Smooth muscle cell of the pulmonary artery (primary cell): ENCODE data around the gene LLGL1. TPM values are rescaled to one million over a fixed set of nuclear protein-coding genes. Genes with fewer than 3 reads are reported as not detected.

Experiments
- total RNA-seq: library from RNA; depleted of rRNA; stranded (reverse); fragments of >200 nt; gene quantifications from 2 replicates; pipeline ENCODE4 v1.2.3, GENCODE V29; 2014

LLGL1 gene
- total RNA-seq = 41.2 and 49.5 TPM in 2 replicates

DNA sequence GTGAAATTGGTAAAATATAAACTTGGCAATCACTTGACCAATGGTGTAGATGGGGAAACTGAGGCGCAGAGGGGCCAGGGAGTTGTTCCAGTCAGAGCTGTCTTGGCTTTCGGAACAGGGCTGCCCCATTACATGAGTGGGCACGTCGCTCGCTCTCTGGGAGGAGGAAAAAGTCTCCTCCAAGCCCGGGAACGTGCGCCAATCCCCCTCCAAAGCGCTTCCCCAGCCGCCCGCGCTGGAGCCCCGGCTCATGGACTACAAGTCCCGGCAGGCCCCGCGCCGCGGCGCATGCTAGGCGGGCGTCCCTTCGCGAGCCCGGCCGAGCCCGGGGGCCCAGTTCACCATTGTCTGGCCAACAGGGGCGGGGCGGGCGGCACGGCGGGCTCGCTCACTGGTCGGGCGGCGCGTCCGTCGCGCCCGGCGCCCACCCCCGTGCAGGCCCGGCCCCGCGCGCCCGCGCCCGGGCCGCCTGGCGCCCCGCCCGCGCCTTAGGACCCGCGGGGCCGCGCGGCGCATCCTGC lies at the start of gene LLGL1:
TSS of gene LLGL1 (plus strand) at position 515 of the 521 bp plus-strand sequence. CDS start 48 bp downstream, outside the sequence.

DNA sequence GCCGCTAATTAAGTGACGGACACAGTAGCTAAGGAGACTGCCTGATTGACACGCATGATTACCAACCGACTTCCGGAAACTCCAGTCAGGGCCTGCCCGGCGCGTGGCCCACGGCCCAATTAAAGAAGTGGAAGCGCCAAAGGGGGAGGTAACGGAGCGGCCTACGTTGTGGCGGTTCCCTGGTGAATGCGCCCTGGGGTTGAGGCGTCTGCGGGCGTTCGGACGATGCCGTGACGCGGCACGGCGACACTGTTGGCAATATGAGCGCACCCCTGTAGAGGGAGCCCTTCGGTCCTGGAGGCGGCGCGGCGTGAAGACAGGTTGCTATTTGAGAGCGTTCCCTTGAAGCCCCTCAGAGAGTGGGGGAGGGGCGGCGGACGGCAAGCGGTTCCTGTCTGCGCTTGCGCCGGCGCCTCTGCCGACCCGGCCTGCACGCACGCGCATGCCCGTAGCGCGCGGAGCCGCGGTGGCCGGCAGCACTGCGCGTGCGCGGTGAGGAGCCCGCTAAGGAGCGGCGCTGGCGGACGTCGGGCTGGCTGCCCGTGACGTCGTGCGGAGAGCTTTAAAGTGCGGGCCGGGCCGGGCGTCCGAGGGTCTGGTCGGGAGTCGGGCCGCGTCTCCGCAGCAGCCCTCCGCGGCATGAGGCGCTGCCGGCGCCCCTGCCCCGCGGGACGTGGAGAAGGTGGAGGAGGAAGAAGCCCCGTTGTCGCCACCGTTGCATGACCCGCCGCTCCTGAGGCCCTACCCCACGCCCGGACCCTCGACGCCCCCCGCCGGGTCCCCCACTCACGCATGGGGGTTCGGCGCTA lies 41.9 kb upstream of the LLGL1 start, which contains the start of gene ALKBH5:
TSS of gene ALKBH5 (plus strand) at position 495 of the 809 bp plus-strand sequence. CDS start 416 bp downstream, outside the sequence.

GRCh38 chr17:18258356-18259038 lies 33.1 kb downstream of the LLGL1 start, which contains the start of gene FLII:
Gene FLII, minus strand, starts transcription at chr17:18258738. Its CDS starts 48 bp downstream, at chr17:18258690.

GRCh38 chr17:18260332-18261145 lies 35.1 kb downstream of the LLGL1 start, which contains the start of gene MIEF2:
Gene MIEF2, plus strand, starts transcription at chr17:18260662. Its CDS starts 2,059 bp downstream, at chr17:18262721.

Other genes starting within 250 kb of the LLGL1 start
- 13.0 and 18.5 TPM in 2 replicates for gene ATPAF2, start 186.5 kb upstream of the LLGL1 start, total RNA-seq
- 14.3 and 14.6 TPM in 2 replicates for gene GID4, start 186.2 kb upstream of the LLGL1 start, total RNA-seq
- 35.4 and 38.3 TPM in 2 replicates for gene DRG2, start 137.7 kb upstream of the LLGL1 start, total RNA-seq
- gene MYO15A, start 116.9 kb upstream of the LLGL1 start, total RNA-seq = 1.4 and 1.9 TPM in 2 replicates
- gene ALKBH5, start 41.8 kb upstream of the LLGL1 start, total RNA-seq = 172 and 177 TPM in 2 replicates
- 293 and 417 TPM in 2 replicates for gene FLII, start 33.1 kb downstream of the LLGL1 start, total RNA-seq
- gene MIEF2, start 35.0 kb downstream of the LLGL1 start, total RNA-seq = 22.6 and 24.4 TPM in 2 replicates
- gene TOP3A, start 89.4 kb downstream of the LLGL1 start, total RNA-seq = 19.7 and 24.7 TPM in 2 replicates
- gene SMCR8, start 89.7 kb downstream of the LLGL1 start, total RNA-seq = 27.4 and 31.9 TPM in 2 replicates
- 3.7 and 4.6 TPM in 2 replicates for gene SHMT1, start 137.9 kb downstream of the LLGL1 start, total RNA-seq
- gene EVPLL, start 152.1 kb downstream of the LLGL1 start, total RNA-seq = not detected in 2 replicates